A549 (cell line): ENCODE measurements around the gene TLE1.

Source experiments
- BHLHE40 ChIP-seq: IDR thresholded peaks from 2 replicates; pipeline ENCODE4 v1.6.1; 2012; ENCODE audit warnings: low read depth, low read length, inconsistent platforms
- CBX2 ChIP-seq: fragments of 200-600 bp; sonication (generic); IDR thresholded peaks from 2 replicates; pipeline ENCODE4 v1.6.1; 2016; ENCODE audit warnings: low read depth, mild to moderate bottlenecking, borderline replicate concordance
- CEBPB ChIP-seq, 2 experiments: fragments of >200 bp in 1 of 2; sonication (Bioruptor Twin) in 1 of 2; formaldehyde crosslinking in 1 of 2; IDR thresholded peaks; 2 replicates each; pipeline ENCODE4 v1.6.1; 2012 to 2016
- CHD2 ChIP-seq: fragments of 150-350 bp; IDR thresholded peaks from 2 replicates; pipeline ENCODE4 v1.6.1; 2014; ENCODE audit warnings: low read length; ENCODE audit not compliant: partially characterized antibody
- CTCF ChIP-seq: fragments of >200 bp; sonication (Bioruptor Twin); formaldehyde crosslinking; IDR thresholded peaks from 3 replicates; pipeline ENCODE4 v1.5.1; 2016
- GATA3 ChIP-seq: IDR thresholded peaks from 2 replicates; pipeline ENCODE4 v1.6.1; 2012; ENCODE audit warnings: borderline replicate concordance
- JUN ChIP-seq, 2 experiments: fragments of >200 bp; sonication (Bioruptor Twin); formaldehyde crosslinking; IDR thresholded peaks; 2 replicates in 1 of 2; 3 replicates in 1 of 2; pipeline ENCODE4 v1.6.1; 2016 to 2017
- NR3C1 ChIP-seq: fragments of >200 bp; sonication (Bioruptor Twin); formaldehyde crosslinking; IDR thresholded peaks from 3 replicates; pipeline ENCODE4 v1.6.1; 2017
- POLR2AphosphoS2 ChIP-seq: conservative IDR thresholded peaks from 2 replicates; pipeline ENCODE4 v1.6.1; 2012; ENCODE audit warnings: low read length, improper control_type of control experiment, inconsistent platforms
- RAD21 ChIP-seq, 2 experiments: fragments of >200 bp in 1 of 2; sonication (Bioruptor Twin) in 1 of 2; formaldehyde crosslinking in 1 of 2; IDR thresholded peaks in 1 of 2; conservative IDR thresholded peaks in 1 of 2; 2 replicates in 1 of 2; 3 replicates in 1 of 2; pipeline ENCODE4 v1.6.1; 2012 to 2018; ENCODE audit warnings: inconsistent platforms in 1 of 2

GRCh38 chr9:81629440-81629839 lies 59.9 kb downstream of the TLE1 start:
- TF ChIP-seq CTCF: no peak
- no peak for TF ChIP-seq NR3C1
- TF ChIP-seq GATA3: 0 out of 2 replicates have a peak, but pooled peaks have one; percentile 34
- TF ChIP-seq CEBPB (IDR thresholded peaks at IDR 0.05): peak; percentile 77 to 81
- TF ChIP-seq POLR2AphosphoS2: no peak
- no peak for TF ChIP-seq RAD21 (conservative IDR thresholded peaks at IDR 0.05 in 1 of 2, IDR thresholded peaks at IDR 0.05 in 1 of 2)
- TF ChIP-seq JUN (IDR thresholded peaks at IDR 0.05): no peak; a peak in 1 of 5 replicates
- TF ChIP-seq BHLHE40: no peak
- TF ChIP-seq CBX2: no peak
- TF ChIP-seq CHD2: no peak
